GM12874 (cell line): ENCODE data around the gene MEA1.

Experiments
- TF ChIP-seq, protein P1 (sequence below): IDR thresholded peaks from 2 replicates; pipeline ENCODE4 v1.5.1; 2011; ENCODE audit warnings: low read depth, mild to moderate bottlenecking, control low read depth, low read length, moderate library complexity; ENCODE audit not compliant: insufficient read depth

Gene MEA1

DNA sequence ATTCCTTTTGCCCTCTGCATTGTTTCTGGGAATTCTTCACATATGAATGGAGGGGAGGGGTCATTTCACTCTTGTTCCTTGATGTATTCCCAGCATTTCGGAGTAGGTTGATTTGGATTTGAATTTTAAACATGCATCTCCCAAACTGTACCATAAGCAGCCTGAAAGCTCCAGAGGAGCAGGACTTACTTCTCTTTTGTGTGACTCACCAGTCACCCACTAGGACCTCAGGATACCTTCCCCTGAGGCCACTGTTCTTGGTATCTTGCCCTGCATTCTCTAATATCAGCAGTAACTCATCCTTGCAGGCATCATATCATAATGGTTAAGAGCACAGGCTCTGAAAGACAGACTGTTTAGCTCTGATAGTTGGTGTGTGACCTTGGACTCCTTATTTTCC, 44.8 kb upstream of the MEA1 start:
- TF ChIP-seq, protein P1, sequence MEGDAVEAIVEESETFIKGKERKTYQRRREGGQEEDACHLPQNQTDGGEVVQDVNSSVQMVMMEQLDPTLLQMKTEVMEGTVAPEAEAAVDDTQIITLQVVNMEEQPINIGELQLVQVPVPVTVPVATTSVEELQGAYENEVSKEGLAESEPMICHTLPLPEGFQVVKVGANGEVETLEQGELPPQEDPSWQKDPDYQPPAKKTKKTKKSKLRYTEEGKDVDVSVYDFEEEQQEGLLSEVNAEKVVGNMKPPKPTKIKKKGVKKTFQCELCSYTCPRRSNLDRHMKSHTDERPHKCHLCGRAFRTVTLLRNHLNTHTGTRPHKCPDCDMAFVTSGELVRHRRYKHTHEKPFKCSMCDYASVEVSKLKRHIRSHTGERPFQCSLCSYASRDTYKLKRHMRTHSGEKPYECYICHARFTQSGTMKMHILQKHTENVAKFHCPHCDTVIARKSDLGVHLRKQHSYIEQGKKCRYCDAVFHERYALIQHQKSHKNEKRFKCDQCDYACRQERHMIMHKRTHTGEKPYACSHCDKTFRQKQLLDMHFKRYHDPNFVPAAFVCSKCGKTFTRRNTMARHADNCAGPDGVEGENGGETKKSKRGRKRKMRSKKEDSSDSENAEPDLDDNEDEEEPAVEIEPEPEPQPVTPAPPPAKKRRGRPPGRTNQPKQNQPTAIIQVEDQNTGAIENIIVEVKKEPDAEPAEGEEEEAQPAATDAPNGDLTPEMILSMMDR: no peak

DNA sequence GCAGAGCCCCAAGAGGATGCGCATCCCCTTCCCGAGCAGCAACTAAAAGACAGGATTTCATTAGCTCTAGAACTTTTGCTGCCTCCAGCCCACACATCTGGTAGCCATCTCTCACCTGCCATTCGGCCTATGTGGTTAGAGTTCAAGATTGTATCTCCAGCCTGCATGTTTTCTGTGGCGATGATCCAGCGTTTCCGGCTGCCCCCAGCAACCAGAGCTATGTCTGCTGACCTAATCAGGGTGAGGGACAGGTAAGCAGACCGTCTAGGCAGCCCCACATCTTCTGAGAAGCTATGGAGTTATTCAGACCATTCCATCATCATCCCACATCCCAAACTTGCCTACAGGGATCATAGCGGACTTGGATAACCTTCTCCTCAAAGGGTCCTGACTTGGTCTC, 42.2 kb upstream of the MEA1 start:
- TF ChIP-seq, protein P1: no peak

DNA sequence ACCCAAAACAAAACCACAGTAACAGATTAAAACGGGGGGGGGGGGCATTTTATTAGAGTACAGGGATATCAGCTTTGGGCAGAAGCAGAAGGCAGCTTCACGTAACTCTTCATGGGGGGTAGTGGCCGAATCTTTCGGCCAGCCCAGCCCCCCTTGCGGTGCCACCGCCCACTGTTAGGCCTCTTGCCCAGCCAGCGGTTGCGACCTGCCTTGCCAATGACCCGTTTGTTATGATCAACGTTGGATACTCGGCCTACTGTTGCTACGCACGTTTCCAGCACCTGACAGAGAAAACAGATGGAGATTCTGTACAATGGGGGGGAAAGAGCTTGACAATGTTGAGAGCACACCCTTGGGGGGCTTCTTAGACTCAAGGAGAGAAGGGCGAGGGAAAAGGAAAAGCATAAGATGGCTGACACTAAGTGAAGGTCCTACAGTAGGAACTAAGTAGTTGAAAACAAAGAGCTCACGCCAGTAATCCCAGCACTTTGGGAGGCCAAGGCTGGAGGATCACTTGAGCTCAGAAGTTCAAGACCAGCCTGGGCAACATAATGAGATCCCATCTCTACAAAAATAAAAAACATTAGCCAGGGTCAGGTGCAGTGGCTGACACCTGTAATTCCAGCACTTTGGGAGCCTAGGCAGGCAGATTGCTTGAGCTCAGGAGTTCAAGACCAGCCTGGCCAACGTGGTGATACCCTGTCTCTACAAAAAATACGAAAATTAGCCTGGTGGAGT, 40.6 kb upstream of the MEA1 start:
- TF ChIP-seq, protein P1: no peak

- TF ChIP-seq, protein P1: no peak
These were observed 39.9 kb upstream of the MEA1 start, which contains the start of gene CUL7 for GRCh38 chr6:43053545-43054205. CUL7 (minus strand) TSS chr6:43053851; CDS start chr6:43052788, 1,063 bp downstream.

DNA sequence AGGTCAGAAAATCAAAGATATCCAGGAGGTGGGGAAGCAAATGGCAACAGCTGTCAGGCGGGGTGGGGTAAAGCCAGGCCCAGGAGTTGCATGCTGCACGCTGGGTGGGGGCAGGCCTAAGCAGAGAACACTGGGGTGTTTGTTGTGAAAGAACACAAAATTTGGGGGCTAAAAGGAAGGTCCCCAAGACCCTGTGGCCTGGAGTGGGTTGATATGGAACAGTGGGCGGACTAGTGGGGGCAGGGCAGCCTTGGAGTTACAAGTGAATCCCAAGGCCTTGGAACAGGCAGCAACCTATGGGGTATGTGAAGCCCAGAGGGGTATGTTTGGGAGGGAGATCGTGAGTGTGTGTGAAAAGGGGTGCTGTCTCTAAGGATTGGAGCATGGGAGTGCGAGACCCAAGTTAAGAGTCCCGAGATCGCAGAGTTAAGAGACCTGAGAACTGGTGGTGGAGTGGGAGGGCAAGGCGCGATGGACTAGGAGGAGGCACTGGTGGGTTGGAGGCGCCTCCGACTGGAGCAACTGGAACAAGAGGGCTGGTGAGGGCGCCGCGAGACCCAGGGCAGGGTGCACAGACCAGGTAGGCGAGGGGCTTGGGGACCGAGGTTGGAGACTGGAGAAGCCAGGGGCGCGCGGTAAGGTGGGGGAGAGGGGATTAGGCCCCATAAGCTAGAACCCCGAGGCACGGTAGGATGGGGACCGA, 39.2 kb upstream of the MEA1 start:
- TF ChIP-seq, protein P1: no peak

DNA sequence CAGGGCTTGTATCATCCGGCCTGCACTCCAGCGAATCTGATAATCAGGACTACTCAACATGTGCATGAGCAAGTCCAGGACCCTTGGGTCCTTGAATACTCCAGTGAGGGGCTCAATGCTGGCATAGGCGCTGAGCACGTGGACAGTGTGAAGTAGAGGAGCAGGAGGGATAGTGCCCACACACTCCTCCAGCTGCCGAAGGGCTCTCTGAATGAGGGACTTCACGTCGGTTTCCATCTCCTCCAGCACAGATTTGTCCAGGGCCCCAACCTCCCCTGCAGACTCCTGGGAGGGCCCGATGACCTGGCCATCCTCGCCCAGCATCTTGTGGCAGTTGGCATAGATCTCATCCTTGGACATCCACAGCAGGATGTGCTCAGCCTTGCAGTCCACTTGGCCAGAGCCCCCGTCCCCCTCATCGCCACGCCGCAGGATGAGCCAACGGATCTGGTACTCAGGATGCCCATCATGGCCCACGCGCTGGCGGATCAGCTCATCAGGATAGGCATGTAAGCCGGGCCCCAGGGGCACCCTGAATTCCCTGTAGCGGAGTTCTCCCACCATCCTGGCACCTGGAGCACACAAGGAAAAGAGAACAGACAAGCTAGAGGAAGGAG, 38.6 kb upstream of the MEA1 start:
- TF ChIP-seq, protein P1: no peak

DNA sequence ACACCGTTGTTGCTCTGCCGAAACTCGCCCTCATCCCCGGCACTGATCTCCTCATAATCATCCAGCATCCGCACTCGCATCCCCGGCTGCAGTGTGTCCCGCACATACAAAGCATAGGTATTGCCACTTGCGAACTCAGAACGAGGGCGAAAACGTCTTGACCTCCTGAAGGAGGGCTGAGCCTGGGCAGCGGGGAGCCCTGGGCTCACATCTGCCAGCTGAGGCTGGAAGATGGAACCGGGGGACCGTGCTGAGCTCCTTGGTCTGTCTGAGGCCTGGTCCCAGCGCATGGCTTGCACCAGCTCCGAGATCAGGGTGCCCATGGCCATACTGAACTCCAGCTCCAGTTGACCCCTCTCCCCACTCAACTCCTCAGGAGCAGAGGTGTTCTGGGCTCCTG, 37.2 kb upstream of the MEA1 start:
- TF ChIP-seq, protein P1: no peak
